K562 (cell line): ENCODE results near the gene RBPMS2. TPM values are rescaled to one million over a fixed set of nuclear protein-coding genes. Genes with fewer than 3 reads are reported as not detected.

Experiments
- HOXB6 ChIP-seq: fragments of 250-450 bp; sonication (Bioruptor Pico); IDR thresholded peaks from 2 replicates; pipeline ENCODE4 v1.5.1; 2022; ENCODE audit warnings: mild to moderate bottlenecking, borderline replicate concordance
- polyA plus RNA-seq, 8 experiments: library from polyadenylated mRNA; depleted of rRNA in 4 of 8; stranded (reverse) in 5 of 8; unstranded in 3 of 8; fragments of >200 nt; fragmentation: Nextera tagmentation in 2 of 8; fragmentation: Illumina TruSeq in 1 of 8; extraction: Ambion mirVana in 2 of 8; extraction: Trizol in 1 of 8; gene quantifications; 2 replicates each; pipeline versions ENCODE4 v1.2.1 to v1.2.3, GENCODE V29; 2011 to 2014; ENCODE audit warnings: inconsistent platforms in 1 of 8, missing spikeins in 1 of 8
- total RNA-seq, 7 experiments: library from RNA; depleted of rRNA in 6 of 7; stranded (reverse); fragments of >200 nt in 6 of 7; fragmentation: Illumina TruSeq in 2 of 7; extraction: Trizol in 2 of 7; gene quantifications; 2 replicates each; pipeline versions ENCODE4 v1.2.1 to v1.2.3, GENCODE V29; 2011 to 2021; ENCODE audit warnings: low replicate concordance in 1 of 7
- TF ChIP-seq, protein P1 (sequence below): fragments of 450-650 bp; IDR thresholded peaks from 2 replicates; pipeline ENCODE4 v1.6.1; 2016; ENCODE audit warnings: mild to moderate bottlenecking, moderate library complexity
- TF ChIP-seq, protein P2 (sequence below): fragments of 200-600 bp; sonication (generic); IDR thresholded peaks from one replicate; pipeline ENCODE4 v1.6.1; 2012; ENCODE audit warnings: mild to moderate bottlenecking, low read depth, low read length, inconsistent platforms

Gene RBPMS2
- total and polyA plus RNA-seq, 9 of the 15 experiments (the other 6 are each of a cell fraction or from before 2014, with no cell fraction given): 0.11 to 2.6 (median 0.37) TPM; not detected in 1

DNA sequence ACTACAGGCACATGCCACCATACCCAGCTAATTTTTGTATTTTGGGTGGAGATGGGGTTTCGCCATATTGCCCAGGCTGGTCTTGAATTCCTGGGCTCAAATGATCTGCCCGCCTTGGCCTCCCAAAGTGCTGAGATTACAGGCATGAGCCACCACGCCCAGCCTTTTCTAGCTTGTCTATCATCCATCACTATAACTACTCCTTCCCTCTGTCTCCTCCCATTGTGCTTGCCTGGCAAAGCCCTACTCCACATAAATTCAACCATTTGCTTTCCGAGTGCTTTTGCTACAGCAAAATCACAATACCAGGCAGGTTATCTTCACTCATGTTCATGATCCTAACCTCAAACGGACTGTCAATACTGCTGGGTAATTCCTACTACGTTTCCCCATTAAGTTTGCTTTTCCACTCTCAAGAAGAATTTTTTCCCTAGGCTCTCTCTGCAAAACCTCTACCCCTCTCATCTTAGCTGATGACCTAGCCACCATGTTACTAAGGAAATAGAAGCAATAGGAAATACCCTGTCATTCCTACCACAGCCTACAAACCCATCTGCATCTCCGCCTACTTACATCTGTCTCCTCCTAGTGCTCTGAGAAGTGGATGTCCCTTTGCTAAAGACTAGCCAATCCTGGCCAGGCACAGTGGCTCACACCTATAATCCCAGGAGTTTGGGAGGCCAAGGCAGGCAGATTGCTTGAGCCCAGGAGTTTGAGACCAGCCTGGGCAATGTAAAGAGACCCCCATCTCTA is 64.5 kb downstream of the RBPMS2 start (continued):
- TF ChIP-seq, protein P1, sequence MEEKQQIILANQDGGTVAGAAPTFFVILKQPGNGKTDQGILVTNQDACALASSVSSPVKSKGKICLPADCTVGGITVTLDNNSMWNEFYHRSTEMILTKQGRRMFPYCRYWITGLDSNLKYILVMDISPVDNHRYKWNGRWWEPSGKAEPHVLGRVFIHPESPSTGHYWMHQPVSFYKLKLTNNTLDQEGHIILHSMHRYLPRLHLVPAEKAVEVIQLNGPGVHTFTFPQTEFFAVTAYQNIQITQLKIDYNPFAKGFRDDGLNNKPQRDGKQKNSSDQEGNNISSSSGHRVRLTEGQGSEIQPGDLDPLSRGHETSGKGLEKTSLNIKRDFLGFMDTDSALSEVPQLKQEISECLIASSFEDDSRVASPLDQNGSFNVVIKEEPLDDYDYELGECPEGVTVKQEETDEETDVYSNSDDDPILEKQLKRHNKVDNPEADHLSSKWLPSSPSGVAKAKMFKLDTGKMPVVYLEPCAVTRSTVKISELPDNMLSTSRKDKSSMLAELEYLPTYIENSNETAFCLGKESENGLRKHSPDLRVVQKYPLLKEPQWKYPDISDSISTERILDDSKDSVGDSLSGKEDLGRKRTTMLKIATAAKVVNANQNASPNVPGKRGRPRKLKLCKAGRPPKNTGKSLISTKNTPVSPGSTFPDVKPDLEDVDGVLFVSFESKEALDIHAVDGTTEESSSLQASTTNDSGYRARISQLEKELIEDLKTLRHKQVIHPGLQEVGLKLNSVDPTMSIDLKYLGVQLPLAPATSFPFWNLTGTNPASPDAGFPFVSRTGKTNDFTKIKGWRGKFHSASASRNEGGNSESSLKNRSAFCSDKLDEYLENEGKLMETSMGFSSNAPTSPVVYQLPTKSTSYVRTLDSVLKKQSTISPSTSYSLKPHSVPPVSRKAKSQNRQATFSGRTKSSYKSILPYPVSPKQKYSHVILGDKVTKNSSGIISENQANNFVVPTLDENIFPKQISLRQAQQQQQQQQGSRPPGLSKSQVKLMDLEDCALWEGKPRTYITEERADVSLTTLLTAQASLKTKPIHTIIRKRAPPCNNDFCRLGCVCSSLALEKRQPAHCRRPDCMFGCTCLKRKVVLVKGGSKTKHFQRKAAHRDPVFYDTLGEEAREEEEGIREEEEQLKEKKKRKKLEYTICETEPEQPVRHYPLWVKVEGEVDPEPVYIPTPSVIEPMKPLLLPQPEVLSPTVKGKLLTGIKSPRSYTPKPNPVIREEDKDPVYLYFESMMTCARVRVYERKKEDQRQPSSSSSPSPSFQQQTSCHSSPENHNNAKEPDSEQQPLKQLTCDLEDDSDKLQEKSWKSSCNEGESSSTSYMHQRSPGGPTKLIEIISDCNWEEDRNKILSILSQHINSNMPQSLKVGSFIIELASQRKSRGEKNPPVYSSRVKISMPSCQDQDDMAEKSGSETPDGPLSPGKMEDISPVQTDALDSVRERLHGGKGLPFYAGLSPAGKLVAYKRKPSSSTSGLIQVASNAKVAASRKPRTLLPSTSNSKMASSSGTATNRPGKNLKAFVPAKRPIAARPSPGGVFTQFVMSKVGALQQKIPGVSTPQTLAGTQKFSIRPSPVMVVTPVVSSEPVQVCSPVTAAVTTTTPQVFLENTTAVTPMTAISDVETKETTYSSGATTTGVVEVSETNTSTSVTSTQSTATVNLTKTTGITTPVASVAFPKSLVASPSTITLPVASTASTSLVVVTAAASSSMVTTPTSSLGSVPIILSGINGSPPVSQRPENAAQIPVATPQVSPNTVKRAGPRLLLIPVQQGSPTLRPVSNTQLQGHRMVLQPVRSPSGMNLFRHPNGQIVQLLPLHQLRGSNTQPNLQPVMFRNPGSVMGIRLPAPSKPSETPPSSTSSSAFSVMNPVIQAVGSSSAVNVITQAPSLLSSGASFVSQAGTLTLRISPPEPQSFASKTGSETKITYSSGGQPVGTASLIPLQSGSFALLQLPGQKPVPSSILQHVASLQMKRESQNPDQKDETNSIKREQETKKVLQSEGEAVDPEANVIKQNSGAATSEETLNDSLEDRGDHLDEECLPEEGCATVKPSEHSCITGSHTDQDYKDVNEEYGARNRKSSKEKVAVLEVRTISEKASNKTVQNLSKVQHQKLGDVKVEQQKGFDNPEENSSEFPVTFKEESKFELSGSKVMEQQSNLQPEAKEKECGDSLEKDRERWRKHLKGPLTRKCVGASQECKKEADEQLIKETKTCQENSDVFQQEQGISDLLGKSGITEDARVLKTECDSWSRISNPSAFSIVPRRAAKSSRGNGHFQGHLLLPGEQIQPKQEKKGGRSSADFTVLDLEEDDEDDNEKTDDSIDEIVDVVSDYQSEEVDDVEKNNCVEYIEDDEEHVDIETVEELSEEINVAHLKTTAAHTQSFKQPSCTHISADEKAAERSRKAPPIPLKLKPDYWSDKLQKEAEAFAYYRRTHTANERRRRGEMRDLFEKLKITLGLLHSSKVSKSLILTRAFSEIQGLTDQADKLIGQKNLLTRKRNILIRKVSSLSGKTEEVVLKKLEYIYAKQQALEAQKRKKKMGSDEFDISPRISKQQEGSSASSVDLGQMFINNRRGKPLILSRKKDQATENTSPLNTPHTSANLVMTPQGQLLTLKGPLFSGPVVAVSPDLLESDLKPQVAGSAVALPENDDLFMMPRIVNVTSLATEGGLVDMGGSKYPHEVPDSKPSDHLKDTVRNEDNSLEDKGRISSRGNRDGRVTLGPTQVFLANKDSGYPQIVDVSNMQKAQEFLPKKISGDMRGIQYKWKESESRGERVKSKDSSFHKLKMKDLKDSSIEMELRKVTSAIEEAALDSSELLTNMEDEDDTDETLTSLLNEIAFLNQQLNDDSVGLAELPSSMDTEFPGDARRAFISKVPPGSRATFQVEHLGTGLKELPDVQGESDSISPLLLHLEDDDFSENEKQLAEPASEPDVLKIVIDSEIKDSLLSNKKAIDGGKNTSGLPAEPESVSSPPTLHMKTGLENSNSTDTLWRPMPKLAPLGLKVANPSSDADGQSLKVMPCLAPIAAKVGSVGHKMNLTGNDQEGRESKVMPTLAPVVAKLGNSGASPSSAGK: no peak
- TF ChIP-seq, protein P2, sequence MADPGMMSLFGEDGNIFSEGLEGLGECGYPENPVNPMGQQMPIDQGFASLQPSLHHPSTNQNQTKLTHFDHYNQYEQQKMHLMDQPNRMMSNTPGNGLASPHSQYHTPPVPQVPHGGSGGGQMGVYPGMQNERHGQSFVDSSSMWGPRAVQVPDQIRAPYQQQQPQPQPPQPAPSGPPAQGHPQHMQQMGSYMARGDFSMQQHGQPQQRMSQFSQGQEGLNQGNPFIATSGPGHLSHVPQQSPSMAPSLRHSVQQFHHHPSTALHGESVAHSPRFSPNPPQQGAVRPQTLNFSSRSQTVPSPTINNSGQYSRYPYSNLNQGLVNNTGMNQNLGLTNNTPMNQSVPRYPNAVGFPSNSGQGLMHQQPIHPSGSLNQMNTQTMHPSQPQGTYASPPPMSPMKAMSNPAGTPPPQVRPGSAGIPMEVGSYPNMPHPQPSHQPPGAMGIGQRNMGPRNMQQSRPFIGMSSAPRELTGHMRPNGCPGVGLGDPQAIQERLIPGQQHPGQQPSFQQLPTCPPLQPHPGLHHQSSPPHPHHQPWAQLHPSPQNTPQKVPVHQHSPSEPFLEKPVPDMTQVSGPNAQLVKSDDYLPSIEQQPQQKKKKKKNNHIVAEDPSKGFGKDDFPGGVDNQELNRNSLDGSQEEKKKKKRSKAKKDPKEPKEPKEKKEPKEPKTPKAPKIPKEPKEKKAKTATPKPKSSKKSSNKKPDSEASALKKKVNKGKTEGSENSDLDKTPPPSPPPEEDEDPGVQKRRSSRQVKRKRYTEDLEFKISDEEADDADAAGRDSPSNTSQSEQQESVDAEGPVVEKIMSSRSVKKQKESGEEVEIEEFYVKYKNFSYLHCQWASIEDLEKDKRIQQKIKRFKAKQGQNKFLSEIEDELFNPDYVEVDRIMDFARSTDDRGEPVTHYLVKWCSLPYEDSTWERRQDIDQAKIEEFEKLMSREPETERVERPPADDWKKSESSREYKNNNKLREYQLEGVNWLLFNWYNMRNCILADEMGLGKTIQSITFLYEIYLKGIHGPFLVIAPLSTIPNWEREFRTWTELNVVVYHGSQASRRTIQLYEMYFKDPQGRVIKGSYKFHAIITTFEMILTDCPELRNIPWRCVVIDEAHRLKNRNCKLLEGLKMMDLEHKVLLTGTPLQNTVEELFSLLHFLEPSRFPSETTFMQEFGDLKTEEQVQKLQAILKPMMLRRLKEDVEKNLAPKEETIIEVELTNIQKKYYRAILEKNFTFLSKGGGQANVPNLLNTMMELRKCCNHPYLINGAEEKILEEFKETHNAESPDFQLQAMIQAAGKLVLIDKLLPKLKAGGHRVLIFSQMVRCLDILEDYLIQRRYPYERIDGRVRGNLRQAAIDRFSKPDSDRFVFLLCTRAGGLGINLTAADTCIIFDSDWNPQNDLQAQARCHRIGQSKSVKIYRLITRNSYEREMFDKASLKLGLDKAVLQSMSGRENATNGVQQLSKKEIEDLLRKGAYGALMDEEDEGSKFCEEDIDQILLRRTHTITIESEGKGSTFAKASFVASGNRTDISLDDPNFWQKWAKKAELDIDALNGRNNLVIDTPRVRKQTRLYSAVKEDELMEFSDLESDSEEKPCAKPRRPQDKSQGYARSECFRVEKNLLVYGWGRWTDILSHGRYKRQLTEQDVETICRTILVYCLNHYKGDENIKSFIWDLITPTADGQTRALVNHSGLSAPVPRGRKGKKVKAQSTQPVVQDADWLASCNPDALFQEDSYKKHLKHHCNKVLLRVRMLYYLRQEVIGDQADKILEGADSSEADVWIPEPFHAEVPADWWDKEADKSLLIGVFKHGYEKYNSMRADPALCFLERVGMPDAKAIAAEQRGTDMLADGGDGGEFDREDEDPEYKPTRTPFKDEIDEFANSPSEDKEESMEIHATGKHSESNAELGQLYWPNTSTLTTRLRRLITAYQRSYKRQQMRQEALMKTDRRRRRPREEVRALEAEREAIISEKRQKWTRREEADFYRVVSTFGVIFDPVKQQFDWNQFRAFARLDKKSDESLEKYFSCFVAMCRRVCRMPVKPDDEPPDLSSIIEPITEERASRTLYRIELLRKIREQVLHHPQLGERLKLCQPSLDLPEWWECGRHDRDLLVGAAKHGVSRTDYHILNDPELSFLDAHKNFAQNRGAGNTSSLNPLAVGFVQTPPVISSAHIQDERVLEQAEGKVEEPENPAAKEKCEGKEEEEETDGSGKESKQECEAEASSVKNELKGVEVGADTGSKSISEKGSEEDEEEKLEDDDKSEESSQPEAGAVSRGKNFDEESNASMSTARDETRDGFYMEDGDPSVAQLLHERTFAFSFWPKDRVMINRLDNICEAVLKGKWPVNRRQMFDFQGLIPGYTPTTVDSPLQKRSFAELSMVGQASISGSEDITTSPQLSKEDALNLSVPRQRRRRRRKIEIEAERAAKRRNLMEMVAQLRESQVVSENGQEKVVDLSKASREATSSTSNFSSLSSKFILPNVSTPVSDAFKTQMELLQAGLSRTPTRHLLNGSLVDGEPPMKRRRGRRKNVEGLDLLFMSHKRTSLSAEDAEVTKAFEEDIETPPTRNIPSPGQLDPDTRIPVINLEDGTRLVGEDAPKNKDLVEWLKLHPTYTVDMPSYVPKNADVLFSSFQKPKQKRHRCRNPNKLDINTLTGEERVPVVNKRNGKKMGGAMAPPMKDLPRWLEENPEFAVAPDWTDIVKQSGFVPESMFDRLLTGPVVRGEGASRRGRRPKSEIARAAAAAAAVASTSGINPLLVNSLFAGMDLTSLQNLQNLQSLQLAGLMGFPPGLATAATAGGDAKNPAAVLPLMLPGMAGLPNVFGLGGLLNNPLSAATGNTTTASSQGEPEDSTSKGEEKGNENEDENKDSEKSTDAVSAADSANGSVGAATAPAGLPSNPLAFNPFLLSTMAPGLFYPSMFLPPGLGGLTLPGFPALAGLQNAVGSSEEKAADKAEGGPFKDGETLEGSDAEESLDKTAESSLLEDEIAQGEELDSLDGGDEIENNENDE: no peak
- TF ChIP-seq HOXB6 (CRISPR knock-in tag): no peak
